Activated B cell treated with CpG ODN at 0.5 μM for 24 hours (primary cell): ENCODE measurements around the gene EIF3A. TPM values are rescaled to one million over a fixed set of nuclear protein-coding genes. Genes with fewer than 3 reads are reported as not detected.

Source experiments
- ATAC-seq: fragments of 200-7000 bp; cut with Tn5 transposase; one replicate; pipeline ENCODE4 v1.10.0; 2021; ENCODE audit warnings: low read depth, mild to moderate bottlenecking, moderate library complexity
- CTCF ChIA-PET: fragments of 350-600 bp; sonication (Branson Sonifier 250); formaldehyde crosslinking; loops from one replicate; lab custom pipeline; 2021; ENCODE audit warnings: antibody characterized with exemption; lab: Charles Lee
- POLR2A ChIA-PET: fragments of 350-600 bp; sonication (Branson Sonifier 250); formaldehyde crosslinking; loops from one replicate; lab custom pipeline; 2021; ENCODE audit warnings: antibody characterized with exemption; lab: Charles Lee
- DNase-seq: peaks from one replicate; pipeline ENCODE4 v3.0.0; 2022
- H3K27ac Mint-ChIP-seq: one replicate; pipeline ENCODE4 v1.8.0; 2020; ENCODE audit warnings: mixed read lengths
- H3K27me3 Mint-ChIP-seq: one replicate; pipeline ENCODE4 v1.8.0; 2021; ENCODE audit warnings: mixed read lengths
- H3K36me3 Mint-ChIP-seq: one replicate; pipeline ENCODE4 v1.8.0; 2021; ENCODE audit warnings: low read depth, mixed read lengths
- H3K4me1 Mint-ChIP-seq: one replicate; pipeline ENCODE4 v1.8.0; 2021; ENCODE audit warnings: mixed read lengths
- H3K4me3 Mint-ChIP-seq: one replicate; pipeline ENCODE4 v1.8.0; 2020; ENCODE audit warnings: mild to moderate bottlenecking, mixed read lengths
- H3K9me3 Mint-ChIP-seq: one replicate; pipeline ENCODE4 v1.8.0; 2020; ENCODE audit warnings: mixed read lengths
- CTCF ChIP-seq: fragments of 200-600 bp; IDR thresholded peaks from one replicate; pipeline ENCODE4 v1.8.0; 2022; ENCODE audit warnings: antibody characterized with exemption, mild to moderate bottlenecking
- intact Hi-C: fragments of 100-400 bp; cut with micrococcal nuclease; formaldehyde crosslinking; loops from one replicate; pipeline ENCODE4 v1.15.1; 2024
- total RNA-seq: library from RNA; stranded (reverse); gene quantifications from 2 replicates; pipeline ENCODE4 v1.2.3, GENCODE V29; 2022

Gene EIF3A
- total RNA-seq, 1 donor from 2014 or later: 114 TPM

DNA sequence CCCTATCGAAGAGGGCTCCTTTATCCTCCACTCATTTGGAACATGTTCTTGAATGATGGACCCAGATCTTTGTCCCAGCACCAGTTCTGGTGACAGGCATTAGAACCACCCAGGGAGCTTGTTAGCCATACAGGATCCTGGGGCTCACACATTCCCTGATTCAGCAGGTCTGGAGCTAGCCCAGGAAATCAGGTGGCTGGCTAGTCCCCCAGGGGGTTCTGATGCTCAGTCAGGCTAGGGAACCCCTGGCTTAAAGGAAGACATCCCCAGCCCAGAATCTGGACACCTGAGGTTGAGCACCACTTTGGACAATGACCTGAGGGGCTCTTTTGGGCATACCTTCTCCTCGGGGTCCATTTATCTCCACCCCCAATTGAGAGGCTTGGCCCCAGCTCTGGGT lies 88.1 kb downstream of the EIF3A start:
- no peaks in the 10 kb centered on the region for H3K36me3 Mint-ChIP-seq
- DNase-seq (no peak), ATAC-seq (no peak)
- POLR2A ChIA-PET: no interaction called here
- intact Hi-C loops: no loop called here
- CTCF ChIA-PET: no interaction called here
- H3K27me3 Mint-ChIP-seq: peaks cover 4% of the 10 kb centered on the region
- no peaks in the 10 kb centered on the region for H3K4me1 Mint-ChIP-seq
- H3K9me3 Mint-ChIP-seq: peaks cover 2% of the 10 kb centered on the region
- H3K4me3 Mint-ChIP-seq: no peak overlapping the region
- no peak overlapping the region for H3K27ac Mint-ChIP-seq
- TF ChIP-seq CTCF: no peak

GRCh38 chr10:118990326-118990725 lies 90.3 kb downstream of the EIF3A start:
- peaks cover 2% of the 10 kb centered on the region for H3K27me3 Mint-ChIP-seq
- POLR2A ChIA-PET: no interaction called here

GRCh38 chr10:118986815-118987790 lies 93.5 kb downstream of the EIF3A start:
- Mint-ChIP-seq H3K27ac (no peak overlapping the region), H3K9me3 (peaks cover 13% of the 10 kb centered on the region), H3K36me3 (peaks cover 9% of the 10 kb centered on the region), H3K27me3 (peaks cover 5% of the 10 kb centered on the region), H3K4me3 (no peak overlapping the region), H3K4me1 (peaks cover 5% of the 10 kb centered on the region)
- CTCF ChIA-PET: no interaction called here
- DNase-seq: no peak
- intact Hi-C loops: loop anchor here (5.0 kb wide), 1 partner anchor 1055 kb away; no protein-coding TSS in a partner anchor
- ATAC-seq: no peak
- POLR2A ChIA-PET: no interaction called here
- no peak for TF ChIP-seq CTCF

More at GRCh38 chr10:118990326-118990725, 90.3 kb downstream of the EIF3A start:
- Mint-ChIP-seq H3K27ac (no peak overlapping the region), H3K4me1 (peaks cover 5% of the 10 kb centered on the region), H3K4me3 (no peak overlapping the region), H3K36me3 (peaks cover 4% of the 10 kb centered on the region), H3K9me3 (peaks cover 6% of the 10 kb centered on the region)
- DNase-seq (no peak), ATAC-seq (no peak)
- CTCF ChIA-PET: no interaction called here
- intact Hi-C loops: no loop called here
- TF ChIP-seq CTCF: no peak

- H3K27ac Mint-ChIP-seq: no peak overlapping the region
- no peak for TF ChIP-seq CTCF
- ATAC-seq: no peak
- H3K36me3 Mint-ChIP-seq: peaks cover 9% of the 10 kb centered on the region
- CTCF ChIA-PET: no interaction called here
- peaks cover 5% of the 10 kb centered on the region for H3K4me1 Mint-ChIP-seq
- H3K9me3 Mint-ChIP-seq: peaks cover 13% of the 10 kb centered on the region
- intact Hi-C loops: loop anchor here (5.0 kb wide), 1 partner anchor 1057 kb away; no protein-coding TSS in a partner anchor
- no peak for DNase-seq
- H3K27me3 Mint-ChIP-seq: peaks cover 11% of the 10 kb centered on the region
- H3K4me3 Mint-ChIP-seq: no peak overlapping the region
- POLR2A ChIA-PET: no interaction called here
Measured at GRCh38 chr10:118985576-118985975, 95.0 kb downstream of the EIF3A start.

Other genes with a start within 250 kb of the EIF3A start
- gene NANOS1, start 51.1 kb downstream of the EIF3A start, total RNA-seq: 0.15 and 0.33 TPM in 2 replicates
- gene DENND10, start 23.3 kb upstream of the EIF3A start, total RNA-seq: 14.4 and 15.0 TPM in 2 replicates
- 18.4 and 21.7 TPM in 2 replicates for gene SFXN4, start 84.9 kb upstream of the EIF3A start, total RNA-seq
- gene PRDX3, start 98.0 kb upstream of the EIF3A start, total RNA-seq: 62.8 and 63.7 TPM in 2 replicates
- 19.9 and 21.3 TPM in 2 replicates for gene GRK5, start 126.8 kb upstream of the EIF3A start, total RNA-seq